Activated CD8-positive, alpha-beta T cell treated with anti-CD3 and anti-CD28 coated beads for 36 hours (primary cell): ENCODE results near the gene EFCAB6. TPM values are rescaled to one million over a fixed set of nuclear protein-coding genes. Genes with fewer than 3 reads are reported as not detected.

Experiments
- ATAC-seq: fragments of 200-7000 bp; cut with Tn5 transposase; one replicate; pipeline ENCODE4 v1.10.0; 2021; ENCODE audit warnings: mild to moderate bottlenecking, moderate library complexity
- CTCF ChIA-PET: fragments of 350-600 bp; sonication (Branson Sonifier 250); formaldehyde crosslinking; loops from one replicate; lab custom pipeline; 2021; ENCODE audit warnings: antibody characterized with exemption; lab: Charles Lee
- POLR2A ChIA-PET: fragments of 350-600 bp; sonication (Branson Sonifier 250); formaldehyde crosslinking; loops from one replicate; lab custom pipeline; 2021; ENCODE audit warnings: antibody characterized with exemption; lab: Charles Lee
- DNase-seq: peaks from one replicate; pipeline ENCODE4 v3.0.0-alpha.2; 2020
- H3K27ac Mint-ChIP-seq: one replicate; pipeline ENCODE4 v1.8.0; 2021; ENCODE audit warnings: mild to moderate bottlenecking, mixed read lengths
- H3K27me3 Mint-ChIP-seq: one replicate; pipeline ENCODE4 v1.8.0; 2021; ENCODE audit warnings: mixed read lengths
- H3K36me3 Mint-ChIP-seq: one replicate; pipeline ENCODE4 v1.8.0; 2021; ENCODE audit warnings: low read depth, mixed read lengths
- H3K4me1 Mint-ChIP-seq: one replicate; pipeline ENCODE4 v1.8.0; 2021; ENCODE audit warnings: low read depth, mixed read lengths
- H3K4me3 Mint-ChIP-seq: one replicate; pipeline ENCODE4 v1.8.0; 2021; ENCODE audit warnings: mild to moderate bottlenecking, moderate library complexity, mixed read lengths
- H3K9me3 Mint-ChIP-seq: one replicate; pipeline ENCODE4 v1.8.0; 2021; ENCODE audit warnings: mixed read lengths
- intact Hi-C: fragments of 100-400 bp; cut with micrococcal nuclease; formaldehyde crosslinking; loops from one replicate; pipeline ENCODE4 v1.10.0; 2022
- total RNA-seq, 2 experiments: library from RNA; stranded (reverse); gene quantifications; one replicate each; pipeline ENCODE4 v1.2.3, GENCODE V29; 2021
- TF ChIP-seq, protein P1 (sequence below): fragments of 200-600 bp; IDR thresholded peaks from one replicate; pipeline ENCODE4 v1.8.0; 2022; ENCODE audit warnings: antibody characterized with exemption, mild to moderate bottlenecking

Gene EFCAB6
- total RNA-seq, 2 experiments from 2014 or later: 0.16 to 0.29 TPM

DNA sequence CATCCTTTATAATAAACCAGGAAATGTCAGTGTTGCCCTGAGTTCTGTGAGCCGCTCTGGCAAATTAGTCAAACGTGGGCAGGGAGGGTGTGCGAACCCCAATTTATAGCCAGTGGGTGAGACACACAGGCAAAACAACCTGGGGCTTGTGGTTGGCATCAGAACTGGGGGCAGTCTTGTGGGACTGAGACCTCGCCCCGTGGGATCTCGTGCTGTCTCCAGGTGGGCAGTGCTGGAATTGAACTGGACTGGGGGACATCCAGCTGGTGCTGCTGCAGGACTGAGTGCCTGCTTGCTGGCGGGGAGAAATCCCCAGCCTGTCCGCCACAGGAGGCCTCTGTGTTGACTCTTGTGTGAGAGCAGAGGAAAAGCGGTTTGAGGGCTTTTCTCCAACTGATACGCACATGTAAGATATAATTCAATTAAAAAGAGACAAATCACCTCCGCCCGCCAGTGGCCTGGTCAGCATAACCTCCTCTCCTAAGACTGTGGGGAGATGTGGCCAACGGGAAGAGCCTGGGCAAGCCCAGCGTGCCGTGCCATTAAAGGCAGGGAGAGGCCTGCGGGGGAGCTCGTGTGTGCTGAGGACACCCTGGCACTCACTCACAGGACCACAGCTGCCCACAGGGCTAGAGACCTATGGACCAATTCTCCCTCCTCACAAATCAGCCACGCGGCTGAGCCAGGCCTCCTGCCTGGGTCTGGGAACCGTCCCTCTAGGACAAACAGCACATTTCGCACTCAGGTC, 31.9 kb upstream of the EFCAB6 start:
- intact Hi-C loops: no loop called here
- Mint-ChIP-seq H3K9me3 (no peaks in the 10 kb centered on the region), H3K36me3 (no peaks in the 10 kb centered on the region), H3K4me3 (no peak overlapping the region), H3K27me3 (no peaks in the 10 kb centered on the region), H3K27ac (no peak overlapping the region), H3K4me1 (no peaks in the 10 kb centered on the region)
- DNase-seq: no peak
- TF ChIP-seq, protein P1, sequence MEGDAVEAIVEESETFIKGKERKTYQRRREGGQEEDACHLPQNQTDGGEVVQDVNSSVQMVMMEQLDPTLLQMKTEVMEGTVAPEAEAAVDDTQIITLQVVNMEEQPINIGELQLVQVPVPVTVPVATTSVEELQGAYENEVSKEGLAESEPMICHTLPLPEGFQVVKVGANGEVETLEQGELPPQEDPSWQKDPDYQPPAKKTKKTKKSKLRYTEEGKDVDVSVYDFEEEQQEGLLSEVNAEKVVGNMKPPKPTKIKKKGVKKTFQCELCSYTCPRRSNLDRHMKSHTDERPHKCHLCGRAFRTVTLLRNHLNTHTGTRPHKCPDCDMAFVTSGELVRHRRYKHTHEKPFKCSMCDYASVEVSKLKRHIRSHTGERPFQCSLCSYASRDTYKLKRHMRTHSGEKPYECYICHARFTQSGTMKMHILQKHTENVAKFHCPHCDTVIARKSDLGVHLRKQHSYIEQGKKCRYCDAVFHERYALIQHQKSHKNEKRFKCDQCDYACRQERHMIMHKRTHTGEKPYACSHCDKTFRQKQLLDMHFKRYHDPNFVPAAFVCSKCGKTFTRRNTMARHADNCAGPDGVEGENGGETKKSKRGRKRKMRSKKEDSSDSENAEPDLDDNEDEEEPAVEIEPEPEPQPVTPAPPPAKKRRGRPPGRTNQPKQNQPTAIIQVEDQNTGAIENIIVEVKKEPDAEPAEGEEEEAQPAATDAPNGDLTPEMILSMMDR: no peak
- ChIA-PET CTCF (interaction anchor here (0.6 kb wide), 1 partner anchor 41 kb away, joined by 3 read pairs; no protein-coding TSS in a partner anchor), POLR2A (no interaction called here)
- ATAC-seq: no peak

DNA sequence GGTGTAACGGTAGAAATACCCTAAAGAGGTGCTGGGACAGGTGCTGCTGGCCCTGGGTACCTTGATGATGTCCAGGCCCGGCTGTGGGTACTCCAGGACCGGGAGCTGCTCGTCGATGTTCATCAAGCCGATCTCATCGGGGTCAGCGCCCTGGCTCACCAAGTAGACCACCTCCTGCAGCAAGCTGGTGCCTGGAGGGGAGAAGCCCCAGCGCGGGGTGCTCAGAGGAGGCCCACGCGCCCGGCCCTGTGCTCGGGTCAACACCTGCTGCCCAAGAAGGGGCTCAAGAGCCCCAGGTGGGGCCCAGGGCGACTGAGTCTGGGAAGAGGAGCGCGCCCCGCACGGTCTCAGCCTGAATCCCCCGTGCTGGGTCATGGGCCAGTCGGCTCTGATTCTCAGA, 29.6 kb upstream of the EFCAB6 start:
- Mint-ChIP-seq H3K27ac (no peak overlapping the region), H3K36me3 (no peaks in the 10 kb centered on the region), H3K4me3 (no peak overlapping the region), H3K9me3 (no peaks in the 10 kb centered on the region), H3K4me1 (no peaks in the 10 kb centered on the region), H3K27me3 (no peaks in the 10 kb centered on the region)
- ChIA-PET POLR2A (no interaction called here), CTCF (no interaction called here)
- ATAC-seq (no peak), DNase-seq (no peak)
- intact Hi-C loops: no loop called here
- TF ChIP-seq, protein P1: no peak

DNA sequence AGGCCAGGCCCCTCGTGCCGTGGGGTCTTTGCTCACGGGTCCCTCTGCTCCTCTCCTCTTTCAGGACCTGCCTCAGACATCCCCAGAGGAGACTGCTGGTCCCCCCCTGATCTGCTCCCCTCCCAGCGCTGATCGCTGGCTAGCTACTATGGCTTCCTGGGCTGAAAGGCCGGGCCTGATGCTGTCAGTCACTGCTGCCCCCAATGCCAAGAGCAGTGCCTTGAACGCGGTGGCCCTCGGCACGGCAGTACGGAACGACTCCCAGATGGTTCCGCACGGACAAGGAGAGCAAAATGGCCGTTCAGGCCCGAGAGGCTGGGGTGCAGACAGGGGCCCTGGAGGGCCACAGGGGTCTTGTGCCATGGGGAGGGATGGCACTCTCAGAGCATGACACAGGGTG, 28.7 kb upstream of the EFCAB6 start:
- ChIA-PET POLR2A (no interaction called here), CTCF (no interaction called here)
- DNase-seq (no peak), ATAC-seq (no peak)
- H3K9me3 Mint-ChIP-seq: no peaks in the 10 kb centered on the region
- intact Hi-C loops: no loop called here
- no peak overlapping the region for H3K4me3 Mint-ChIP-seq
- H3K27ac Mint-ChIP-seq: no peak overlapping the region
- no peaks in the 10 kb centered on the region for H3K4me1 Mint-ChIP-seq
- no peaks in the 10 kb centered on the region for H3K36me3 Mint-ChIP-seq
- H3K27me3 Mint-ChIP-seq: no peaks in the 10 kb centered on the region
- TF ChIP-seq, protein P1: no peak

DNA sequence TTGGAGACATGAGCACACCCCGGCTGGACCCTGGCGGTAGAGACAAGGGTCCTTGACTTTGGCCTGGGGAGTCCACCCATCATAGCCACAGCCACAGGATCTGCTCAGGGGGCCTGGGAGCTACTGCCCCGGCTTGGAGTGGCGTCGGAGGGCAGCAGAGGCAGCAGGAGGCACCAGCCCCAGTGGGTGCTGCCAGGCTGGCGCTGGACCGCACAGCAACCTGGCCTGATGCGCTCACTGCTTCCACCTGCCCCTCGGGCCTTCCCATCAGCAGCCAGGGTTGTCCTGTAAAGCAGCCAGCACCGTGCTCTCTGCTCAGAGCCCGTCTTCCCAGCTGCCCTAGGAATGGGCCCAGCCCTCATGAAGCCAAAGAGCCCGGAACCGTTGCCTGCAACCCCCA, 28.3 kb upstream of the EFCAB6 start:
- no peak for ATAC-seq
- H3K27ac Mint-ChIP-seq: no peak overlapping the region
- intact Hi-C loops: no loop called here
- TF ChIP-seq, protein P1: no peak
- no peaks in the 10 kb centered on the region for H3K27me3 Mint-ChIP-seq
- H3K9me3 Mint-ChIP-seq: no peaks in the 10 kb centered on the region
- POLR2A ChIA-PET: no interaction called here
- H3K4me1 Mint-ChIP-seq: no peaks in the 10 kb centered on the region
- H3K4me3 Mint-ChIP-seq: no peak overlapping the region
- no peaks in the 10 kb centered on the region for H3K36me3 Mint-ChIP-seq
- CTCF ChIA-PET: no interaction called here
- DNase-seq: no peak

DNA sequence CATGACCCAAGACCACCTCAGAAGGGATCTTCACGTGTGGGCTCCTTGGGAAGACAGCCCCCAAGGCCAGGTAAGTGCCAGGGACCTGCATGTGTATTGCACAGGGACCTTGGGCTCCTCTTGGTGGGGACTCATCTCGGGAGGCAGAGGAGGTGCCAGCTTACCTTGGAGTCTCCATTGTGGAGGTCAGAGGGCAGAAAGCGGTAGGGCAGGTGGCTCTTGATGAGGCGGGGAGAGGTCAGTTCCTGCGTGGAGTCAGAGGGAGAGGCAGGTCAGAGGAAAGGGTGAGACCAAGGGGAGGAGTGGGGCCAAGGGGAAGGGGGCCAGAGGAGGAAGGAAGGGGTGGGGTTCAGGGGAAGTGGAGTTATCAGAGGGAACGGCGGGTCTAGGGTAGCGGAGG, 27.7 kb upstream of the EFCAB6 start:
- Mint-ChIP-seq H3K4me3 (no peak overlapping the region), H3K27me3 (peaks cover 3% of the 10 kb centered on the region)
- POLR2A ChIA-PET: no interaction called here

More for the DNA sequence above, 27.7 kb upstream of the EFCAB6 start:
- intact Hi-C loops: no loop called here
- no peak for DNase-seq
- H3K36me3 Mint-ChIP-seq: no peaks in the 10 kb centered on the region
- TF ChIP-seq, protein P1: no peak
- no peak for ATAC-seq
- CTCF ChIA-PET: no interaction called here
- no peaks in the 10 kb centered on the region for H3K4me1 Mint-ChIP-seq
- no peak overlapping the region for H3K27ac Mint-ChIP-seq
- H3K9me3 Mint-ChIP-seq: no peaks in the 10 kb centered on the region
